H9 (cell line): ENCODE results near the gene DNAJC11. TPM values are rescaled to one million over a fixed set of nuclear protein-coding genes. Genes with fewer than 3 reads are reported as not detected.

Experiments
- DNase-seq: peaks from one replicate; pipeline ENCODE4 v3.0.0-alpha.2; 2017
- H2AFZ ChIP-seq: one replicate; pipeline ENCODE4 v1.6.1; 2013; ENCODE audit warnings: mild to moderate bottlenecking, low read length, control low read depth, moderate library complexity
- H2AK5ac ChIP-seq: 2 replicates; pipeline ENCODE4 v1.6.1; 2013; ENCODE audit warnings: low read length, control low read depth, mixed read lengths; ENCODE audit not compliant: insufficient read length
- H2BK120ac ChIP-seq: one replicate; pipeline ENCODE4 v1.6.1; 2013; ENCODE audit warnings: low read depth, mild to moderate bottlenecking, low read length, control low read depth, inconsistent platforms; ENCODE audit not compliant: poor library complexity, severe bottlenecking
- H2BK12ac ChIP-seq: 2 replicates; pipeline ENCODE4 v1.6.1; 2013; ENCODE audit warnings: low read length, control low read depth, mixed read lengths, low read depth; ENCODE audit not compliant: insufficient read length
- H2BK15ac ChIP-seq: 2 replicates; pipeline ENCODE4 v1.6.1; 2013; ENCODE audit warnings: low read depth, low read length, control low read depth
- H2BK20ac ChIP-seq: one replicate; pipeline ENCODE4 v1.6.1; 2013; ENCODE audit warnings: low read depth, mild to moderate bottlenecking, low read length, control low read depth, inconsistent platforms; ENCODE audit not compliant: poor library complexity, severe bottlenecking
- H2BK5ac ChIP-seq: 2 replicates; pipeline ENCODE4 v1.6.1; 2013; ENCODE audit warnings: low read length, control low read depth, mixed read lengths; ENCODE audit not compliant: insufficient read length
- H3K14ac ChIP-seq: 2 replicates; pipeline ENCODE4 v1.6.1; 2013; ENCODE audit warnings: low read length, control low read depth; ENCODE audit not compliant: insufficient read depth
- H3K18ac ChIP-seq: 2 replicates; pipeline ENCODE4 v1.6.1; 2013; ENCODE audit warnings: low read depth, mild to moderate bottlenecking, mixed read lengths, low read length, control low read depth; ENCODE audit not compliant: insufficient read length
- H3K23ac ChIP-seq: 2 replicates; pipeline ENCODE4 v1.6.1; 2013; ENCODE audit warnings: low read length, control low read depth, mixed read lengths, low read depth; ENCODE audit not compliant: insufficient read length
- H3K23me2 ChIP-seq: 2 replicates; pipeline ENCODE4 v1.6.1; 2013; ENCODE audit warnings: low read depth, mild to moderate bottlenecking, mixed read lengths, low read length, control low read depth; ENCODE audit not compliant: insufficient read length, poor library complexity, severe bottlenecking
- H3K27ac ChIP-seq: 2 replicates; pipeline ENCODE4 v1.5.1; 2013; ENCODE audit warnings: low read length, control low read depth, mixed read lengths, low read depth; ENCODE audit not compliant: insufficient read length
- H3K27me3 ChIP-seq: 2 replicates; pipeline ENCODE4 v1.6.1; 2013; ENCODE audit warnings: low read length, control low read depth, inconsistent platforms; ENCODE audit not compliant: insufficient read depth
- H3K4ac ChIP-seq: 2 replicates; pipeline ENCODE4 v1.6.1; 2013; ENCODE audit warnings: low read depth, mild to moderate bottlenecking, control low read depth, inconsistent platforms, low read length, moderate library complexity
- H3K4me1 ChIP-seq: 2 replicates; pipeline ENCODE4 v1.6.1; 2013; ENCODE audit warnings: low read length, control low read depth, inconsistent platforms; ENCODE audit not compliant: insufficient read depth
- H3K4me2 ChIP-seq: 2 replicates; pipeline ENCODE4 v1.6.1; 2013; ENCODE audit warnings: low read length, control low read depth, mixed read lengths; ENCODE audit not compliant: insufficient read length, insufficient read depth
- H3K56ac ChIP-seq: 2 replicates; pipeline ENCODE4 v1.6.1; 2013; ENCODE audit warnings: low read depth, mild to moderate bottlenecking, mixed read lengths, low read length, control low read depth; ENCODE audit not compliant: insufficient read length
- H3K79me1 ChIP-seq: 2 replicates; pipeline ENCODE4 v1.6.1; 2013; ENCODE audit warnings: low read depth, mild to moderate bottlenecking, moderate library complexity, low read length, control low read depth, inconsistent platforms; ENCODE audit not compliant: insufficient read depth, poor library complexity, severe bottlenecking
- H3K79me2 ChIP-seq: 2 replicates; pipeline ENCODE4 v1.6.1; 2013; ENCODE audit warnings: low read length, control low read depth, inconsistent platforms; ENCODE audit not compliant: insufficient read depth
- H3K9ac ChIP-seq: 2 replicates; pipeline ENCODE4 v1.6.1; 2013; ENCODE audit warnings: low read length, control low read depth, mixed read lengths; ENCODE audit not compliant: insufficient read length; ENCODE audit errors: extremely low read depth
- H3K9me3 ChIP-seq: one replicate; pipeline ENCODE4 v1.6.1; 2013; ENCODE audit warnings: low read depth, low read length, inconsistent platforms; ENCODE audit not compliant: control insufficient read depth
- H3T11ph ChIP-seq: one replicate; pipeline ENCODE4 v1.6.1; 2013; ENCODE audit warnings: mild to moderate bottlenecking, low read length, control low read depth, inconsistent platforms
- H4K20me1 ChIP-seq: one replicate; pipeline ENCODE4 v1.6.1; 2013; ENCODE audit not compliant: control insufficient read depth, insufficient read length, insufficient read depth
- H4K5ac ChIP-seq: 2 replicates; pipeline ENCODE4 v1.6.1; 2013; ENCODE audit warnings: low read depth, mild to moderate bottlenecking, mixed read lengths, low read length, control low read depth; ENCODE audit not compliant: insufficient read length
- H4K8ac ChIP-seq: replicated peaks from 2 replicates; pipeline ENCODE4 v1.6.1; 2013; ENCODE audit warnings: low read length, control low read depth, mixed read lengths, low read depth; ENCODE audit not compliant: insufficient read length
- H4K91ac ChIP-seq: 2 replicates; pipeline ENCODE4 v1.6.1; 2013; ENCODE audit warnings: low read depth, mild to moderate bottlenecking, moderate library complexity, mixed read lengths, low read length, control low read depth; ENCODE audit not compliant: insufficient read length
- H3K27ac Mint-ChIP-seq, 3 experiments: 2 replicates in 2 of 3; 3 replicates in 1 of 3; pipeline ENCODE4 v1.8.0; 2020 to 2021; ENCODE audit warnings: mixed read lengths in 3 of 3, mild to moderate bottlenecking in 1 of 3, moderate library complexity in 1 of 3
- H3K27me3 Mint-ChIP-seq: 2 replicates; pipeline ENCODE4 v1.8.0; 2021; ENCODE audit warnings: low read depth, mild to moderate bottlenecking, moderate library complexity, mixed read lengths
- H3K36me3 Mint-ChIP-seq, 3 experiments: 2 replicates in 2 of 3; 3 replicates in 1 of 3; pipeline ENCODE4 v1.8.0; 2020 to 2021; ENCODE audit warnings: low read depth in 3 of 3, mixed read lengths in 3 of 3; ENCODE audit not compliant: insufficient read depth in 1 of 3
- H3K4me1 Mint-ChIP-seq, 2 experiments: 2 replicates each; pipeline ENCODE4 v1.8.0; 2020; ENCODE audit warnings: mixed read lengths in 2 of 2
- H3K4me3 Mint-ChIP-seq, 2 experiments: 2 replicates in 1 of 2; 3 replicates in 1 of 2; pipeline ENCODE4 v1.8.0; 2020 to 2021; ENCODE audit warnings: mild to moderate bottlenecking in 2 of 2, mixed read lengths in 2 of 2, moderate library complexity in 1 of 2
- H3K9me3 Mint-ChIP-seq, 2 experiments: 2 replicates in 1 of 2; 3 replicates in 1 of 2; pipeline ENCODE4 v1.8.0; 2020; ENCODE audit warnings: mild to moderate bottlenecking in 2 of 2, mixed read lengths in 2 of 2, moderate library complexity in 1 of 2
- CTCF ChIP-seq: fragments of 200-600 bp; sonication (generic); conservative IDR thresholded peaks from 3 replicates; pipeline ENCODE4 v1.8.0; 2021; ENCODE audit warnings: antibody characterized with exemption, mild to moderate bottlenecking
- WGBS: extraction: QIAGEN DNeasy Blood & Tissue Kit; methylation state at CpG from one replicate; pipeline ENCODE4 v1.1.7; 2013; ENCODE audit warnings: missing lambda C conversion rate, low lambda C conversion rate, mixed read lengths; ENCODE audit not compliant: insufficient read length; ENCODE audit errors: extremely low coverage; 5-methylcytosine and 5-hydroxymethylcytosine counted together
- total RNA-seq: library from RNA; stranded (reverse); gene quantifications from 2 replicates; pipeline ENCODE4 v1.2.1, GENCODE V29; 2021

Gene DNAJC11
- total RNA-seq, 1 experiment from 2014 or later = 88.5 TPM

- Histone ChIP-seq H2AK5ac (no peak overlapping the region), H3K9ac (no peak overlapping the region), H3K4me2 (no peak overlapping the region), H3K27ac (no peak overlapping the region), H2AFZ (no peak overlapping the region), H3K56ac (no peak overlapping the region), H2BK15ac (no peak overlapping the region), H3K23ac (no peak overlapping the region), H3T11ph (no peak overlapping the region), H4K91ac (no peak overlapping the region), H3K18ac (no peak overlapping the region), H3K79me1 (no peaks in the 10 kb centered on the region), H3K23me2 (no peaks in the 10 kb centered on the region), H3K14ac (no peak overlapping the region), H3K79me2 (no peaks in the 10 kb centered on the region), H2BK12ac (no peak overlapping the region), H3K27me3 (no peaks in the 10 kb centered on the region), H3K9me3 (no peaks in the 10 kb centered on the region), H4K8ac (no peak overlapping the region), H2BK5ac (no peak overlapping the region), H4K5ac (no peak overlapping the region), H4K20me1 (no peaks in the 10 kb centered on the region), H2BK20ac (no peak overlapping the region), H2BK120ac (no peak overlapping the region), H3K4me1 (no peaks in the 10 kb centered on the region), H3K4ac (no peak overlapping the region)
- Mint-ChIP-seq H3K27ac (no peak overlapping the region), H3K27me3 (peaks cover 22% of the 10 kb centered on the region), H3K4me1 (peaks cover 15% of the 10 kb centered on the region in 2 experiments), H3K36me3 (no peaks in the 10 kb centered on the region), H3K9me3 (no peaks in the 10 kb centered on the region), H3K4me3 (peak overlapping the region in 1 of 2 experiments; percentile 30; a peak in 1 of 5 replicates)
- WGBS = no CpG with 5 or more reads among the region's 11 CpGs
- peak; percentile 45 for DNase-seq
- TF ChIP-seq CTCF = no peak
Measured at GRCh38 chr1:6730473-6730872, 28.9 kb upstream of the DNAJC11 start.
